ENCODE results near the gene C1QC.
"Not testable (repeated sequence)": the region's sequence is repeated elsewhere in the genome, so short reads cannot be mapped to it uniquely, and the experiment has no call there.

The C1QC gene

DNA sequence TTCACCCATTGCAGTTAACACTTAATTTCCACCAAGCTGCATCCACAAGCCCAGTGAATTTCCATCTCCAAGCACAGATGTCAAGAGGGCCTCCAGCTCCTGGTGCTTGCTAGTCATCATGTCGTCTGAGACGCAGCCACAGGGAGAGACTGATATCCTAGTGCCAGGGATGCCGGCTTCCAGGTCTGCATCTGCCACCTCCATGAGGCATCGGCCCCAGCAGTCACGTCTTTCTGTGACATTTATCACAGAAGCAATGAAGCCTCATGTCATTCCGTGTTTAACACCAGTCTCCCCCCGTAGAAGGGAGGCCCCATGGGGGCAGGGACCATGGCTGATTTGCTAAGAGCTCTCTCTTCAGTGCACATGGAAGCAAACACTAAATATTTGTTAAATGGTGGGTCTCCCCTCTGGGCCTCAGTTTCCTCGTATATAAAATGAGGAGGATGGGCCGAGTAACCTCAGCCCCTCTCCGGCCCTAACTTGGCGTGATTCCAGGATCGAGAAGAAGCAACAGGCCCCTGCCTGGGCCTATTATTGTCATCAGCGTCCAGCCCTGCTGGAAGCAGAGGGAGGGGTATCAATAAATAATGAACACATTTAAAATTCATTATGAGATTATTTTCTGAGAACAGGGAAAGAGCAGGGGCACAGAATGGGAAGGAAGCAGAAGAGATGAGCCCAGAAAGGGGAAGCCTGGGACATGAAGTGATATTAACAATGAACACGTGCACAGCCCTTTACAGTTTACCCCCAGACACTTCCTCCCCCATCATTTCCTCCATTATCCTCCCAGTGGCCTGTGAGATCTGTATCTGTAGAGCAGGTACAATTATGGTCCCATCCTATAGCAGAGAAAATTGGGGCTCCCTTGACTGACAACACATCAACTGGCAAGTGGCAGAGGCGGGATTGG is 8.8 kb downstream of the C1QC start:
- Mint-ChIP-seq H3K9me3 (peaks cover 0 to 1% of the 10 kb centered on the region in 2 donors), H3K27ac (no peak overlapping the region), H3K4me3 (no peak overlapping the region), H3K27me3 (peaks cover 9 to 20% of the 10 kb centered on the region in 2 donors), H3K4me1 (no peaks in the 10 kb centered on the region), H3K36me3 (no peaks in the 10 kb centered on the region)
- ATAC-seq (replicated peaks) = no peak
- no peak for DNase-seq

DNA sequence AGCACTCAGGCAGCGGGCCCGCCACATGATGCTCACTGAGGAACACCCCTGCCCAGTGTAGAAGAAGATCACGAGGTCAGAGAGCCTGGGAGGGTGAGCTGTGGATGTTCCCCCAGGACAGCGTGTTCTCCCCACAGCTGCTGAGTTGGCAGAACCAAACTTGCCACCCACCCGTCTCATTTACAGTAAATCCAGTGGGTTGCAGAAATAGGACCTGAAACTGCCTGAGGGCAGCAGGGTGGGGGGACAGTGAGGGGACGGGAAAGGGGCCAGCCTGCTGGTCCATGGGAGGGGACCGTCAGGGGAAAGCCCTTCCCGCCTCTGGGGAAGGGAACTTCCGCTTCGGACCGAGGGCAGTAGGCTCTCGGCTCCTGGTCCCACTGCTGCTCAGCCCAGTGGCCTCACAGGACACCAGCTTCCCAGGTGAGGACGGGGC is 9.5 kb downstream of the C1QC start, which contains the start of gene C1QB:
Gene C1QB (plus strand): TSS at position 356 of the 436 bp plus-strand sequence. CDS start 6,227 bp downstream, outside the sequence.
- Mint-ChIP-seq H3K9me3 (peaks cover 0 to 1% of the 10 kb centered on the region in 2 donors), H3K36me3 (no peaks in the 10 kb centered on the region), H3K4me1 (no peaks in the 10 kb centered on the region), H3K27me3 (peaks cover 9 to 21% of the 10 kb centered on the region in 2 donors), H3K27ac (no peak within 1 kb of the TSS), H3K4me3 (no peak within 1 kb of the TSS)
- DNase-seq (no peak), ATAC-seq (replicated peaks) (no peak)

DNA sequence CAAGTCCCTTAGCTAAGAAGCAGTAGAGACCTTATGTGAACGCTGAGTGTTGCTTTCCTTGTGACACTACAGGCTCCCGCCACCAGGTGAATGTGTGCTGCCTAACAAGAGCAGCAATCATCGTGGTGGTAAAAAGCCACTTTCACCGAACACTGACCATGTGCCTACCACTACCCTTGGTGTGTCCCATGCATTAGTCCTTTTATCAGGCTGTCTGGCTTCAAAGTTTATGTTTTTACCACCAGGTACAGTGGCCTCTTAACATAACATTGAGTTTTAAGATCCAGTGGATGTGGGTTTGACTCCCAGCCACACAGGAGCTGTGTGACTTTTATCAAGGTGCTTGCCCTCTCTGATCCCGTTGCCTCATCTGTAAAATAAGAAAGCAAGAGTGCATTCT is 11.3 kb downstream of the C1QC start:
- Mint-ChIP-seq H3K4me3 (no peak overlapping the region), H3K27ac (no peak overlapping the region), H3K4me1 (no peaks in the 10 kb centered on the region), H3K36me3 (no peaks in the 10 kb centered on the region), H3K9me3 (peaks cover 3 to 6% of the 10 kb centered on the region in 2 donors), H3K27me3 (peaks cover 21 to 25% of the 10 kb centered on the region in 2 donors)
- DNase-seq = no peak
- no peak for ATAC-seq (replicated peaks)

DNA sequence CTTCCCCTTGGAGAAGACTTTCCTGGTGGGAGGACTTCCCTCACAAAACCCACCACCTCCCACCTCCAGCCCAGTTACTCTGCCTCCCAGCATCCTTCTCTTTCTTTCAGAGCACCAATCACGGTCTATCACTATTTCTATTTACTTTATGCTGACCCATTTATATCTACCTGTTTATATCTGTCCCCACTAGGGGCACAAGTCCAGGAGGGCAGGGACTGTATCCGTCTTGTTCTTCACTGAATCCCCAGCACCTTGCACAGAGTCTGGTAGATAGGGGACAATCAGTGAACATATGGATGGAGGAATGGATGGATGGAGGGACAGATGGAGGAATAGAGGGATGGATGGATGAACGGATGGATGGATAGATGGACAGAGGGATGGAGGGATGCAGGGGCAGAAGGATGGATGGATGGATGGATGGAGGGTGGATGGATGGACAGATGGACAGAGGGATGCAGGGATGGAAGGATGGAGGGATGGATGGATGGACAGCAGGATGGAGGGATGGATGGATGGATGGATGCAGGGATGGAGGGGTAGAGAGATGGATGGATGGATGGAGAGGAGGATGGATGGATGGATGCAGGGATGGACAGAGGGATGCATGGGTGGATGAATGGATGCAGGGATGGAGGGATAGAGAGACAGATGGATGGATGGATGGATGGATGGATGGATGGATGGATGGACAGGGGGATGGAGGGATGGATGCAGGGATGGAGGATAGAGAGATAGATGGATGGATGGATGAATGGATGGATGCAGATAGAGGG is 15.1 kb downstream of the C1QC start:
- no peak overlapping the region for H3K27ac Mint-ChIP-seq
- peaks cover 3 to 6% of the 10 kb centered on the region in 2 donors for H3K9me3 Mint-ChIP-seq
- no peaks in the 10 kb centered on the region for H3K4me1 Mint-ChIP-seq
- no peaks in the 10 kb centered on the region for H3K36me3 Mint-ChIP-seq
- no peak for ATAC-seq (replicated peaks)
- H3K4me3 Mint-ChIP-seq = no peak overlapping the region
- H3K27me3 Mint-ChIP-seq = peaks cover 20 to 27% of the 10 kb centered on the region in 2 donors
- DNase-seq = no peak

DNA sequence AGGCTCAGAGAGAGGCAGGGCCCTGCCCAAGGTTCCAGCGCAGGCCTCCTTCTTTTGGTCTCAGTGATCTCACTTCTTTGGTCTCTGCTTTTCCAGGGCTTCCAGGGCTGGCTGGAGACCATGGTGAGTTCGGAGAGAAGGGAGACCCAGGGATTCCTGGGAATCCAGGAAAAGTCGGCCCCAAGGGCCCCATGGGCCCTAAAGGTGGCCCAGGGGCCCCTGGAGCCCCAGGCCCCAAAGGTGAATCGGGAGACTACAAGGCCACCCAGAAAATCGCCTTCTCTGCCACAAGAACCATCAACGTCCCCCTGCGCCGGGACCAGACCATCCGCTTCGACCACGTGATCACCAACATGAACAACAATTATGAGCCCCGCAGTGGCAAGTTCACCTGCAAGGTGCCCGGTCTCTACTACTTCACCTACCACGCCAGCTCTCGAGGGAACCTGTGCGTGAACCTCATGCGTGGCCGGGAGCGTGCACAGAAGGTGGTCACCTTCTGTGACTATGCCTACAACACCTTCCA is 17.3 kb downstream of the C1QC start:
- DNase-seq = no peak
- H3K4me3 Mint-ChIP-seq = no peak overlapping the region
- no peak overlapping the region for H3K27ac Mint-ChIP-seq
- ATAC-seq (replicated peaks) = no peak
- no peaks in the 10 kb centered on the region for H3K4me1 Mint-ChIP-seq
- peaks cover 14 to 30% of the 10 kb centered on the region in 2 donors for H3K27me3 Mint-ChIP-seq
- peaks cover 3 to 6% of the 10 kb centered on the region in 2 donors for H3K9me3 Mint-ChIP-seq
- H3K36me3 Mint-ChIP-seq = no peaks in the 10 kb centered on the region

DNA sequence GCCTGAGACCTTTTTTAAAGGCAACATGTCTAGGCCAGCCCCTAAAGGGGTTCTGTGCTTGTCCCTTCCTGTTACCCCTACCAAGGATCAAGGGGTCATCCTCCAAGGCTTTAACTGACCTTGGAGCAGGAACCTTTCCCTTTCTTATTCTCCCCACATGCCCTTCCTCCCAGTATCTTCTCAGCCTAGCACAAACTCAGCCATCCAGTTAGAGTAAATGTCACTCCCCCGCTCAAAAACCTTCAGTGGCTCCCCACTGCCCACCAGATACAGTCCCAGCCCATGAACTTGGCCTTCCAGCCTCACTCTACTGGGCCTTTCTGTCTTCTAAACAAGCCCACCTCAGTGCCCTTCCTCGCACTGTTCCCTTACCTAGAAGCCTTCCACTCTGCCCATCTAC is 18.4 kb downstream of the C1QC start:
- Mint-ChIP-seq H3K4me3 (no peak overlapping the region), H3K27me3 (peaks cover 12 to 30% of the 10 kb centered on the region in 2 donors)

DNA sequence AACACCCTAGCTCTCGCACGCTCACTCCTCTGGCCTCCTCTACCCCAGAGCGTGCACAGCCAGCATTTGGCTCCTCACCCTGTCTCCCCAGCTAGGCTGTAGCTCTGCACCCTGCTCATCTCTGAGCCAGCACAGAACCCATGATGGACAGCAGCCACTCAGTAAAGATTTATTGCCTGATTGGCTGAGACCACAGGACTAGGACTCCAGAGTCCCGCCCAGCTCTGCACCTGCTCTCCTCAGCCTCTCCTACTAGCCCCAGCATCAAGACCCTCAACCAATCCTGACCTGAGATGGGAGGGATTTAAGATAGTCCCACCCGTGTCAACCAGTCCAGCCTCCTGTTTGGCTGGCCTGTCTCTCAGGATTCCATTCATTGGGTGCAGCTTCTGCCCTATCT is 18.9 kb downstream of the C1QC start:
- H3K36me3 Mint-ChIP-seq = no peaks in the 10 kb centered on the region
- peaks cover 12 to 30% of the 10 kb centered on the region in 2 donors for H3K27me3 Mint-ChIP-seq
- H3K4me3 Mint-ChIP-seq = no peak overlapping the region
- H3K27ac Mint-ChIP-seq = no peak overlapping the region
- H3K9me3 Mint-ChIP-seq = peaks cover 3 to 6% of the 10 kb centered on the region in 2 donors
- H3K4me1 Mint-ChIP-seq = no peaks in the 10 kb centered on the region
- DNase-seq (no peak), ATAC-seq (replicated peaks) (peak; percentile 78 to 85)

More for the DNA sequence above, 18.4 kb downstream of the C1QC start:
- H3K27ac Mint-ChIP-seq = no peak overlapping the region
- no peak for ATAC-seq (replicated peaks)
- no peaks in the 10 kb centered on the region for H3K36me3 Mint-ChIP-seq
- peaks cover 3 to 6% of the 10 kb centered on the region in 2 donors for H3K9me3 Mint-ChIP-seq
- H3K4me1 Mint-ChIP-seq = no peaks in the 10 kb centered on the region
- DNase-seq = no peak

DNA sequence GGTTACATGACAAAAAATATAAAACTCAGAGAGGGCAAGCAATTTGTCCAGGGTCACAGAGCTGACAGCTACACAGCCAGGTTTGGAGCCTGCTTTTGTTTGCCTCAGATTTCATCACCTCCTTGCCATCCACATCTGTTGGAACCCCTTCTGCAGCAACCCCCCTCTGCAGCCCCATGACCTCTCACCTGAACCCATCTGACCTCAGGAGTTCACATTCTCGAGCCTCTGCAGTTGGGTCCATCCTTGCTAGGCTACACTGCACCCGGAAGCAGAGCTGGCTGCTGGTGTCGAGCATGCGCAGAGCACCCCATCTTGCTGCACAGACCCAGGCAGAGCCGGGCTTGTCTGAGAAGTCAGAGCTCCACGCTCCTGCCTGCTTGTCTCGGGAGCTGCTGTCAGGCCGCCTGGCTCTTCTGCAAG is 19.6 kb downstream of the C1QC start:
- Mint-ChIP-seq H3K27me3 (peaks cover 18 to 35% of the 10 kb centered on the region in 2 donors), H3K36me3 (no peaks in the 10 kb centered on the region), H3K27ac (no peak overlapping the region), H3K4me3 (no peak overlapping the region), H3K9me3 (peaks cover 3 to 6% of the 10 kb centered on the region in 2 donors), H3K4me1 (no peaks in the 10 kb centered on the region)
- DNase-seq = no peak
- ATAC-seq (replicated peaks) = no peak

DNA sequence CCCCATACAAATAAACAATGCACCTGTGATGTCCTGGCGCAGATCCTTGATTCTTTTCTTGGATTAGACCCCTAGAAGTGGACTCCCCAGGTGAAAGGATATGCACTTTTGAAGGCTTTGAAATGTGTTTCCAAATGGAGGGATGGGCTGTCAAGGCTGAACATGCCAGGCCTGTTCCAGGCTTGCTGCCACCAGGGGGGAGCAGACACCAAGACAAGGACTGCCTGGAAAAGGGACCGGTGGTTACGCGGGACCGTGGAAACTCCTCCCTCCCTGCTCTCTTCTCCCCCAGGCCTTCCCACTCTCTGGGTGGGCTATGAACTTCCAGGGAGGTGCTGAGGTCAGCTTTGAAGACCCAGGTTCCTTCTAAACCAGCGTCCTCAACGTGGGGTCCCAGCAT is 22.3 kb downstream of the C1QC start:
- Mint-ChIP-seq H3K9me3 (peaks cover 0 to 1% of the 10 kb centered on the region in 2 donors), H3K36me3 (no peaks in the 10 kb centered on the region), H3K4me3 (no peak overlapping the region), H3K27ac (no peak overlapping the region), H3K27me3 (peaks cover 12 to 28% of the 10 kb centered on the region in 2 donors), H3K4me1 (no peaks in the 10 kb centered on the region)
- ATAC-seq (replicated peaks) = no peak
- no peak for DNase-seq

DNA sequence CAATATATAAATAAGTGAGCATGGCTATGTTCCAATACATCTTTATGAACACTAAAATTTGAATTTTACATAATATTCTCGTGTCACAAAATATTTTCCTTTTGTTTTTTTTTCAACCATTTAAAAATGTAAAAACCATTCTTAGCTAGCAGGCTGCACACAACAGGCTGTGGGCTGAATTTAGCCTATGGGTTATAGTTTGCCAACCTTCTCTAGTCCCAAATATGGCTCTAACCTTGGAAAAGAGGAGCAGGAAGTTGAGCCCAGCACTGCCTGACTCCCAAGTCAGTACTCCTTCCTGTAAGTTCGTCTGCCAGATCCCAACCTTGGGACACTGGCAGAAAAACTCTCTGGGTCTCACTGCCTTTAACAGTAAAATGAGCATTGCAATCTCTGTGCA is 23.0 kb downstream of the C1QC start:
- peaks cover 12 to 31% of the 10 kb centered on the region in 2 donors for H3K27me3 Mint-ChIP-seq

DNA sequence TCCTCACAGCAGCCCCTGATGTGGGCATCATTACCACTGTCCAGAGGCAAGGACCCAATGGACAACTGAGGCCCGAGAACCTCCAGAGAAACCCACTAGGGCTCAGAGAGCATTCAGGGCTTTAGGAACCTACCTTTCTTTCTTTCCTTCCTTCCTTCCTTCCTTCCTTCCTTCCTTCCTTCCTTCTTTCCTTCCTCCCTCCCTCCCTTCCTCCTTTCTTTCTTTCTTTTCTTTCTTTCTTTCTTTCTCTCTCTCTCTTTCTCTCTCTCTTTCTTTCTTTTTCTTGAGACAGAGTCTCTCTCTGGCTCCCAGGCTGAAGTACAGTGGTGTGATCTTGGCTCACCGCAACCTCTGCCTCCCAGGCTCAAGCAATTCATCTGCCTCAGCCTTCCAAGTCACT is 25.4 kb downstream of the C1QC start:
- H3K27ac Mint-ChIP-seq; ATAC-seq (replicated peaks); H3K36me3 Mint-ChIP-seq; H3K4me3 Mint-ChIP-seq; H3K4me1 Mint-ChIP-seq; H3K9me3 Mint-ChIP-seq; DNase-seq: not testable (repeated sequence)
- H3K27me3 Mint-ChIP-seq = peaks cover 21 to 30% of the 10 kb centered on the region in 2 donors

More for the DNA sequence above, 23.0 kb downstream of the C1QC start:
- DNase-seq (no peak), ATAC-seq (replicated peaks) (no peak)
- H3K9me3 Mint-ChIP-seq = peaks cover 0 to 1% of the 10 kb centered on the region in 2 donors
- no peak overlapping the region for H3K27ac Mint-ChIP-seq
- no peaks in the 10 kb centered on the region for H3K4me1 Mint-ChIP-seq
- H3K36me3 Mint-ChIP-seq = no peaks in the 10 kb centered on the region
- H3K4me3 Mint-ChIP-seq = no peak overlapping the region

DNA sequence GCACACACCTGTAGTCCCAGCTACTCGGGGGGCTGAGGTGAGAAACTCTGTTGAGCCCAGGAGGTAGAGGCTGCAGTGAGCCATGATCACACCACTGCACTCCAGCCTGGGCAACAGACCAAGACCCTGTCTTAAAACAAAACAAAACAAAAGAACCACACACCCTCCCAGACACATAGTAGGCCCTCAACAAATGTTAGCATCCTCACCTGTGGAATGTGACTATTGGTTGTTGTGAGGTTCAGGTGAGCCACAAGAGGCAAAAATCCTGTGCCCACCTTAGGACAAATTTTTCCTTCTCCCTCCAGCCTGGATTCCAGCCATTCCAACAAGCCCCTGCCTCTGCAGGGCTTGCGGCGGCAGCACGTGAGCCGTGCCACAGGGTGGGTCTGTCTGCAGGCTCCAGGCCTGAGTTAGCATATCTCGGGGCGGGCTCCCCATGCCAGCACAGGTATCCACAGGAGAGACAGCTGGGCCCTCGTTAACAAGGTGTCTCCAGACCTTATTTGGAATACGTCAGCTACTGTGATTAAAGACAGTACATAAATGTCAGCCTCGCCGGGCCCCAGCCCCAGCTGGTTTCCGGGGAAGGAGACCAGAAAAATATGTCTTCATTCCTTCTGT is 27.0 kb downstream of the C1QC start:
- no peak overlapping the region for H3K27ac Mint-ChIP-seq
- DNase-seq (no peak), ATAC-seq (replicated peaks) (no peak)
- no peaks in the 10 kb centered on the region for H3K4me1 Mint-ChIP-seq
- peaks cover 30 to 35% of the 10 kb centered on the region in 2 donors for H3K27me3 Mint-ChIP-seq
- H3K4me3 Mint-ChIP-seq = no peak overlapping the region
- H3K36me3 Mint-ChIP-seq = no peaks in the 10 kb centered on the region
- no peaks in the 10 kb centered on the region for H3K9me3 Mint-ChIP-seq

DNA sequence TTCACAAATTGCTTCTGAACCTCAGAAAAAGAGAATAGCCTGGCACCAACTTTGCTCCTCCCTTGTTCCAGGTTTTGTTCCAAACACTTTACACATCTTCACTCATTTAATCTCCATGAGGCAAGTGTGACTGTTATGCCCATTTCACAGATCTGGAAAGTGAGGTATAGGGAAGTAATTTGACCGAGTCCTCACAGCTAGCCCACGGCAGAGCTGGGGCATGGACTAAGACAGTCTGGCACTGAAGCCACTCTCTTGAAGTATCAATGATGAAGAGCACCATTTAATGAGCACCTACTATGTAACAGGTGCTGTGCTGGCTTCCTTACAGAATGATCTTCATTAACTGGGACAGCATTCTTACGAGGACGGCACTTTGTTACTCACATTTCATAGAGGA is 28.6 kb downstream of the C1QC start:
- Mint-ChIP-seq H3K4me3 (no peak overlapping the region), H3K36me3 (no peaks in the 10 kb centered on the region), H3K27ac (no peak overlapping the region), H3K4me1 (no peaks in the 10 kb centered on the region), H3K9me3 (no peaks in the 10 kb centered on the region), H3K27me3 (peaks cover 33 to 35% of the 10 kb centered on the region in 2 donors)
- no peak for ATAC-seq (replicated peaks)
- no peak for DNase-seq
